ENCODE data around the gene EFCAB11. TPM values are rescaled to one million over a fixed set of nuclear protein-coding genes. Genes with fewer than 3 reads are reported as not detected.

EFCAB11 gene
- polyA plus RNA-seq, 1 donor (not counting 4 experiments of a cell fraction or from before 2014, with no cell fraction given): 12.9 TPM

DNA sequence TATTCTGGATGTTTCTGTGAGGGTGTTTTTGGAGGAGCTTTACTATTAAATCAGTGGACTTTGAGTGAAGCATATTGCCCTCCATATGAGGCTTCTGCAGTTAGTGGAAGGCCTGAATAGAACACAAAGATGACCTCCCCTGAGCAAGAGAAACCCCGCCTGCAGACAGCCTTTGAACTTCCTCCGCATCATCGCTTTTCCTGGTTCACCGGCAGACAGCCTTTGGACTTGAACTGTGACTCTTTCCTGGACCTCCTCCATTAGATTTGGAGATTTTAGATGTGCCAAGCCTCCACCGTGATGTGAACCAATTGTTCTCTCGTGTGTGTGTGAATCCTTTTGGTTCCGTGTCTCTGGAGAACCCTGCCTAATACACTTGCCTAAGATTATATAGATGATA, 208.4 kb downstream of the EFCAB11 start:
- Histone ChIP-seq H4K20me1 (ENCODE audit: control insufficient read depth, extremely low read depth, insufficient read depth, low read length) (no peaks in the 10 kb centered on the region), H3K9me3 (ENCODE audit: control insufficient read depth, low read depth, low read length) (peaks cover 4% of the 10 kb centered on the region)
- no peak for FAIRE-seq

More for the DNA sequence above, 208.4 kb downstream of the EFCAB11 start:
- Histone ChIP-seq H3K4me3 (ENCODE audit: control insufficient read depth in 2 of 3, extremely low read depth in 1 of 3, insufficient read depth in 2 of 3, low read depth in 1 of 3, low read length in 3 of 3) (no peak overlapping the region), H3K79me2 (ENCODE audit: control insufficient read depth, insufficient read depth, low read length) (no peaks in the 10 kb centered on the region), H3K4me2 (ENCODE audit: control insufficient read depth, extremely low read depth, insufficient read depth, low read depth, low read length) (no peak overlapping the region), H2AFZ (ENCODE audit: control insufficient read depth, low read length) (no peak overlapping the region), H3K36me3 (ENCODE audit: control insufficient read depth in 2 of 2, extremely low read depth in 1 of 2, insufficient read depth in 2 of 2, low read length in 2 of 2) (no peaks in the 10 kb centered on the region), H3K9me1 (ENCODE audit: control insufficient read depth, extremely low read depth, insufficient read depth, low read length) (no peaks in the 10 kb centered on the region), H3K4me1 (ENCODE audit: control insufficient read depth, extremely low read depth, insufficient read depth, low read length) (no peaks in the 10 kb centered on the region), H3K27ac (ENCODE audit: control insufficient read depth, insufficient read depth, low read length) (no peak overlapping the region), H3K27me3 (ENCODE audit: control insufficient read depth, extremely low read depth, insufficient read depth, low read length) (no peaks in the 10 kb centered on the region), H3K9ac (ENCODE audit: control insufficient read depth, extremely low read depth, insufficient read depth, low read length) (no peak overlapping the region)
- dilution Hi-C loops (cut with MboI; ENCODE audit: extremely low pct_ligation_motif_present, low sequenced_read_pairs): no loop called here
- TF ChIP-seq, protein P1, sequence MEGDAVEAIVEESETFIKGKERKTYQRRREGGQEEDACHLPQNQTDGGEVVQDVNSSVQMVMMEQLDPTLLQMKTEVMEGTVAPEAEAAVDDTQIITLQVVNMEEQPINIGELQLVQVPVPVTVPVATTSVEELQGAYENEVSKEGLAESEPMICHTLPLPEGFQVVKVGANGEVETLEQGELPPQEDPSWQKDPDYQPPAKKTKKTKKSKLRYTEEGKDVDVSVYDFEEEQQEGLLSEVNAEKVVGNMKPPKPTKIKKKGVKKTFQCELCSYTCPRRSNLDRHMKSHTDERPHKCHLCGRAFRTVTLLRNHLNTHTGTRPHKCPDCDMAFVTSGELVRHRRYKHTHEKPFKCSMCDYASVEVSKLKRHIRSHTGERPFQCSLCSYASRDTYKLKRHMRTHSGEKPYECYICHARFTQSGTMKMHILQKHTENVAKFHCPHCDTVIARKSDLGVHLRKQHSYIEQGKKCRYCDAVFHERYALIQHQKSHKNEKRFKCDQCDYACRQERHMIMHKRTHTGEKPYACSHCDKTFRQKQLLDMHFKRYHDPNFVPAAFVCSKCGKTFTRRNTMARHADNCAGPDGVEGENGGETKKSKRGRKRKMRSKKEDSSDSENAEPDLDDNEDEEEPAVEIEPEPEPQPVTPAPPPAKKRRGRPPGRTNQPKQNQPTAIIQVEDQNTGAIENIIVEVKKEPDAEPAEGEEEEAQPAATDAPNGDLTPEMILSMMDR (optimal IDR thresholded peaks at IDR 0.05 in 1 of 3, IDR thresholded peaks at IDR 0.05 in 1 of 3, conservative IDR thresholded peaks at IDR 0.05 in 1 of 3; ENCODE audit: extremely low read depth in 1 of 3, insufficient read depth in 2 of 3, low read length in 3 of 3): no peak
- TF ChIP-seq EZH2 (IDR thresholded peaks at IDR 0.05; ENCODE audit: low read length): no peak
- no peak for DNase-seq (ENCODE audit: low read depth, low spot score)

Other genes starting within 250 kb of the EFCAB11 start
- gene TDP1, start 1.2 kb upstream of the EFCAB11 start, polyA plus RNA-seq: 18.9 to 27.1 TPM (median 24.9 TPM) in 3 replicates
- gene KCNK13, start 107.3 kb upstream of the EFCAB11 start, polyA plus RNA-seq: 0.03 TPM in 2 of 3 replicates, not detected in the other